Hypothalamus (tissue), 51 donors: ENCODE results near the gene EEF1G.
A peak's percentile ranks its signal among the peaks of the same experiment; 100 is the strongest.
"Not testable (repeated sequence)": the region's sequence is repeated elsewhere in the genome, so short reads cannot be mapped to it uniquely, and the experiment has no call there.

Experiments used
- DNase-seq, 51 donors: peaks; one replicate each; lab custom pipeline; 2025; lab: John Stamatoyannopoulos, UW

The EEF1G gene

GRCh38 chr11:62603776-62604299 is 30.1 kb upstream of the EEF1G start:
- no peak for DNase-seq

DNA sequence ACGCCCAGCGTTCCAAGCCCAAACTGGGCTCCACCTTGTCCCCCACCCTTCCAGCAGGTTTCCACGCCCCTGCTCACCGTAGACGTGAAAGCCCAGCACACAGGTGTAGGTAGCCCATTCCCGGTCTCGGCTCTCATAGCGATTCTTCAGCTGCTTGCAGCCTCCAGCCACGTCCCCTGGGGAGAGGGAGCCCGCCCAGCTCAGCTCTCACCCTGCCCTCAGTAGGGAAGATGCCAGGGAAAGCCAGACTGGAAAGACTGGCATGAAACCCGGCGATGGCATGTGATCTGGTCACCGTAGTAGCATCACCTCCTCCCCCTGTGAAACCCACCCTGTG is 29.3 kb upstream of the EEF1G start:
- no peak for DNase-seq

DNA sequence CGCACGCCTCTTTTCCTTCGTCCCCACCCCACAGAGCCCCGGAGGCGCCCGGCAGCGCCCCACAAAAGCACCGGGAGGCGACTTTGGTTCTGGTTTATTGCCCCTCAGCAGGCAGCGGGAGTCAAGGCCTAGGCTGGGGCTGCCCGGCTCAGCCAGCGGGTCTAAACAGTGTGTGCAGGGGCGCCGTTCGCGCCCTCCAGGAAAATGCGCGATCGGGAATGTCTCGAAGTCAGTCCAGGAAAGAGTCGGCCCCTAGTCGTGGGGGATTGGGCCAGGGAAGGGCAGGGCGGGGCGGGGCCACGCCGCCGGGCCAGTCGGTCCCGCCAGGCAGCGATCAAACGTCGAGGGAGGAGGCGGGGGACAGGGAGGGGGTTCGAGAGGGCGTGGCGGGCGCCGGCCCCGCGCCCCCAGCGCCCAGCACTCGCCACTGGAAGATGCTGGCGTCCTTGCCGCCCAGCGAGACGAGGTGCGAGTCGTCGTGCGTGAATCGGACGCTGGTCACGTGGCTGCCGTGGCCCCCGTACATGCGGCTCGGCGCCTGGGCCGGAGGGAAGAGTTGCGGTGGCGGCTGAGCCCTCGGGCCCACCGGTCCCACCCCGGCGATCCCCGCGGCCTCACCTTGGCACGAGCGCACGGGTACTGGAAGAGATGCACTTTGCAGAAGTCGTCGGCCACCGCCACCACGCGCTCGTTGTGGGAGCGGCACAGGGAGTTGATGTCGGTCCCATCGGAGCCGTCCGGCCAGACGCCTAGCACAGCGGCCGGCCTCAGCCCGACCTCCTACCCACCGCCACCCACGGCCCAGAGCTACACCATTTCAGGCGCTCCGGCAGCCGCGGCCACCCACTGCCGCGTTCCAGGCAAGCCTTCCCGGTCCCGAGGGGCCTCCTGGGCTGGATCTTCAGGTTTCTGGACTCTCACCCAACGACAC is 28.7 kb upstream of the EEF1G start:
- peak in 46 of 51 donors; percentile 23 to 94 (median 72) for DNase-seq

GRCh38 chr11:62601372-62602140 is 27.9 kb upstream of the EEF1G start, which contains the start of gene MTA2:
Gene MTA2 (minus strand): TSS chr11:62601865. CDS start chr11:62601450, 415 bp downstream.
- peak; percentile 89 to 99 (median 96) for DNase-seq

DNA sequence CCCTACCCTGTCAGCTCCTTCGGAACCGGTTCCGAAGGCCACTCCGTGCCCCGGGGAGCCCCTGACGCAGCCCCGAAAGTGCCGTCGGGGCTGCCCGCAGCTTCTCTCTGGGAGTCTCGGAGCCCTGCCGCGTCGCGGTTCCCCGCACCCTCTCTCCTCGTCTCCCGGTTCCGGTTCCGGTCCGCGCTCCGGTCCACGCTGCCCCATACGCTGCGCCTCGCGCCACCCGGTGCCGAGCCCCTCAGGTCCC is 27.4 kb upstream of the EEF1G start:
- peak in 13 of 51 donors; percentile 23 to 64 (median 47) for DNase-seq

DNA sequence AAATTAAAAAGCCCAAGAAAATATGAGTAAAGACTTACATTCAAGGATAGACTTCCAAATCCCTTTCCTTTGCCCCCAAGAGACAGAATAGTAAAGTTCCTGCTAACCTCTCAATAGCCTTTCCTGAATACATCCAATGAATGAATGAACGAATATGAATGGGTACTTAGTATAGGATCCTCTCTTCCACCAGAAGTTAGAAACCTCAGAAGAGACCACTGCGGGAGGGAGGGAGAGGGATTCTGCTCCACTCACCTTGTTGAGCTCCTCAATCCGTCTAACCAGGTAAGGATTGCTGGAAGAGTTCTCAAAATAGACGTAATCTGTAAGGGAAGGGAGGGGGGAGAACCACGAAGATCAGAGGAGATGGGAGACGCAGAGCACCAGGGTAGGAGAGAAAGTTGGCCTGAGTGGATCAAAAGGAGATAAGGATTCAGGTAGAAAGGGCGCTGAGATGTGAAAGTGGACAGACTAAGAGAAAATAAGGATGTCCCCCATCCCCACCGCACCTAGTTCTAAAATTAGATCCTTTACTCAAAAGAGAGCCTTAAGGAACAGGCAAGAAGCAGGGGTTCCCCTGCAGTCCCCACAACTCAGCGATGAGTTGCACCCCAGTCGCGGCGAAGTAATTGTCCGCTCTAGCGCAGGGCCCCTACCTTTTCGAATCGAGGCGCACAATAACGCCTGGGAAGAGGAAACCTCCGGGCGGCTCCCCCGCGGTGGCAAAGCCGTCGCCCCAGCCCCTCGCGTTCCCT is 26.9 kb upstream of the EEF1G start:
- DNase-seq, result peak in 1 of 51 donors; percentile 21

- DNase-seq, result no peak
Observed at GRCh38 chr11:62599901-62600300, 26.2 kb upstream of the EEF1G start.

GRCh38 chr11:62599069-62599696 is 25.5 kb upstream of the EEF1G start:
- DNase-seq, result peak in 50 of 51 donors; percentile 19 to 94 (median 81)

DNA sequence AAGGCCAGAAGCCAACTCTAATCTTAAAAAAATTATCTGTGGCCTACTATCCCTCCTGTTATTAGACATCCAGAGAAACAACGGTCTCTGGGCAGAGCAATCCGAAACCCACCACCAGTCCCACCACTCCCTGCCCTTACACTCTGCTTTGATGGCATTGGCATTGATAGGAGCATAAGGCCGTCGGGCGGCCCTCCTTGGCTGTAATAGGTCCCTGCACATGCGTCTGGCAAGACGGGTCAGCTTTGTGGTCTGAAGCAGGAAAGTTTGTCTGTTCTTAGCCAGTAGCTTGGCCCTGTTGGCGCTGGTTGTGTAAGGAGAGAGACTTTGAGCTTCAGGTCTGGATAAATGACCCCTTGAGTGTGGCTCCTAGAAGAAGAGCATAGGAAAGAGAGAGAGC is 21.4 kb upstream of the EEF1G start:
- no peak for DNase-seq

DNA sequence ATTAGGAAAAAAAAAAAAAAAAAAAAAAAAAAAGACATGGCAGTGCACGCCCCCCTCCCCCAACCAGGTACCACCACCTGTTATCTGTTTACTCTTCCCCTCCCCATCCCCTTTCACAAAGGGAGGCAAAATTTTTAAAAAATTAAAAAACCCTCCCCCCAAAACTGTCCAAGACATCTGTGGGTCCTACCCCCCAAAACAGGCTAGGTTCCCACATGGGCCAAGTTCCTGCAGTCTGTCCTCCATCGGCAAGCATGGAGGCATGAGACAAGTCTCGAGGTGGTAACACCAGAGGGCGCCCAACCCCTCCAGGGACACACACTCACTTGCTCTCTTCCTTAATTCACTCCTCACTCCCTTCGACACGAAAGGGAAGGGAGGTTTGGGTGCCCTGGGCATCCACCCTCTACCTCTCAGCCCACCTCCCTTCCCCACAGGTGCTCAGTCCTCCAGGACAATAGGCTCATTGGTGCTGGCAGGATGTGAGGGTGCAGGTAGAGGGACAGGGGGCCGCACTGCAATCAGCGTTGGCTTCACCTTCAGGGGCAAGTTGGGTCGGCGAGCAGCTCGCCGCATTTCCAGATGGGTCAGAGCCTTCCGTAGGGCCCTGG is 19.8 kb upstream of the EEF1G start:
- peak in 35 of 51 donors; percentile 18 to 77 (median 46) for DNase-seq

DNA sequence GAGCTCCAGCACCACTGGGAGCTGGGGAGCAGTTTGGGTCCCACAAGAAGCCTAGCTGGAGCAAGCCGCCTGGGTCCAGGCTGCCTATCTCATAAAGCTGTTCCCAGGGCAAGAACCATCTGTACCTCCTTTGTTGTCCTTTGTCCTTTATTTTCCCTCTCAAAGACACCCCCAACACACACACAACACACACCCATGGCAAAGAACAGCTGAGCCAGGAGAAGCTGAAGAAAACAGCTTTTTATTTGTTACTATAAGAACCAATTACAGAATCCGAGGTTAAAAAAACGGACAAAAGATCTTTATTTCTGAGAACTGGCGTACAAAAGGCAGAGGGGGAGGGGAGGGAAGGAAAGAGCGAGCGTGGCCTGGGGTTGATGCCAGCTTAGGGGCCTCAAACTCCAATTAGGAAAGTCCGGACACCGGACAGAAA is 19.3 kb upstream of the EEF1G start:
- peak in 18 of 51 donors; percentile 25 to 80 (median 51) for DNase-seq

- DNase-seq, result peak in 2 of 51 donors; percentile 60 to 61
Observed at GRCh38 chr11:62592146-62592815, 18.6 kb upstream of the EEF1G start.

GRCh38 chr11:62591448-62592145 is 17.9 kb upstream of the EEF1G start, which contains the start of gene TUT1:
Gene TUT1 (minus strand): TSS chr11:62591523. CDS start chr11:62591485, 38 bp downstream.
- DNase-seq, result peak; percentile 56 to 99 (median 95)

DNA sequence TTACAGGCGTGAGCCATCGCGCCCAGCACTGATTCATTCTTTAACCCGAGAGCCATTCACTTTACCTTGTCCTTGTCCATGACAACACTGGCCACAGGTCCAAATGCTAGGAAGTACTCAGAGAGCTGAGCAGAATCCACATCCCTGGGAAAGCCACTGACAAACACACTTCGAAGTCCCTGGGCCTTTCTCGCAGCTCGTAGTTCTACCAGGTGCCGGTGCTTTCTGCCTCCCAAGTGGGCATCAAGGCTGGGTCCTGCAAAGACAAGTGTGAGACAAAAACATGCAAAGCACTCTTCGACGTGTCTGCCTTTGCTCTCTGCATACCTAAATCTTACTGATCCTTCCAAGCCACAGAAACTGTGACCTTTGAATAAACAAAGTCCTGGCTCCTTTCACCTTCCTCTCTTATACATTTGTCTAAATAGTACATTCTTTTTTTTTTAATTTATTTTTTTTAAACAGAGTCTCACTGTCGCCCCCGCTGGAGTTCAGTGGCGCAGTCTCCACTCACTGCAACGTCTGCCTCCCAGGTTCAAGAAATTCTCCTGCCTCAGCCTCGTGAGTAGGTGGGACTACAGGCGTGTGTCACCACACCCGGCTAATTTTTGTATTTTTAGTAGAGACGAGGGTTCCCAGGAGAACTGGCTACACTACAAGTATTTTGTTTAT is 15.4 kb upstream of the EEF1G start:
- DNase-seq, result peak in 1 of 51 donors; percentile 2

DNA sequence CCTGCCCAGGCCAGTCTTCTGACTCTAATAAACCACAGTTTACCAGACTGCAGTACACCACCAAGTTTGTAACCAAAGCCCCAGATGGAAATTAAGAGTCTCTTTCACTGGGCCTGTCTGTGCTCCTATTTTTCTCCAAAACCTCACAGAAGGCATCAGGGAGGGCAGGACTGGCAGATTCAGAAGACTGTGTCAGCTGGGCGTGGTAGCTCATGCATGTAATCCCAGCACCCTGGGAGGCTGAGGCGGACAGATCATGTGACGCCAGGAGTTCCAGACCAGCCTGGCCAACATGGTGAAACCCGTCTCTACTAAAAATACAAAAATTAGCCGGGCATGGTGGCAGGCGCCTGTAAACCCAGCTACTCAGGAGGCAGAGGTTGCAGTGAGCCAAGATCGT is 11.7 kb upstream of the EEF1G start:
- DNase-seq, result not testable (repeated sequence)

DNA sequence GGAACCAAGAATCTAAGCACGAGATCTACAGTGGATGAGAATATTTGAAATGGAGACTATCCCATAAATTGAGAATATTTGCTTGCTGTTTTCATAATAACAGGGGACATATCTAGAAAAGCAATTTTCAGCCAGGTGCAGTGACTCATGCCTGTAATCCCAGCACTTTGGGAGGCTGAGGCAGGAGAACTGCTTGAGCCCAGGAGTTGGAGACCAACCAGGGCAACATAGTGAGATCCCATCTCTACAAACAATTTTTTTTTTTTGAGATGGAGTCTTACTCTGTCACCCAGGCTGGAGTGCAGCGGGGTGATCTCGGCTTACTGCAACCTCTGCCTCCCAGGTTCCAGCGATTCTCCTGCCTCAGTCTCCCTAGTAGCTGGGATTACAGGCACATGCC is 8.0 kb upstream of the EEF1G start:
- DNase-seq, result not testable (repeated sequence)

GRCh38 chr11:62580959-62581715 is 7.4 kb upstream of the EEF1G start:
- DNase-seq, result no peak
